OCI-LY3 (cell line): ENCODE data around the gene PPCDC.

Source experiments
- CTCF ChIP-seq: fragments of 200-600, 300-600 bp; sonication (generic); IDR thresholded peaks from 2 replicates; pipeline ENCODE4 v1.5.1; 2014; ENCODE audit warnings: antibody characterized with exemption, low read length, low read depth
- EZH2phosphoT487 ChIP-seq: fragments of 200-600 bp; shearing (Covaris generic); IDR thresholded peaks from 2 replicates; pipeline ENCODE4 v1.6.1; 2018; ENCODE audit warnings: antibody characterized with exemption, mixed run types, low read depth

GRCh38 chr15:75058127-75058905, 34.9 kb downstream of the PPCDC start:
- TF ChIP-seq CTCF = no peak
- TF ChIP-seq EZH2phosphoT487 = no peak
